Nephron (organoid): Measurements from ENCODE around the gene GFI1.
"Not testable (repeated sequence)": the region's sequence is repeated elsewhere in the genome, so short reads cannot be mapped to it uniquely, and the experiment has no call there.

Experiments used
- H3K27ac Mint-ChIP-seq, 3 experiments: 2 replicates each; pipeline ENCODE4 v1.8.0; 2020; ENCODE audit warnings: mixed read lengths in 3 of 3, mild to moderate bottlenecking in 2 of 3, moderate library complexity in 1 of 3
- H3K27me3 Mint-ChIP-seq: 2 replicates; pipeline ENCODE4 v1.8.0; 2021; ENCODE audit warnings: low read depth, mild to moderate bottlenecking, moderate library complexity, mixed read lengths
- H3K36me3 Mint-ChIP-seq: 2 replicates; pipeline ENCODE4 v1.8.0; 2020; ENCODE audit warnings: low read depth, mixed read lengths
- H3K4me1 Mint-ChIP-seq: 2 replicates; pipeline ENCODE4 v1.8.0; 2020; ENCODE audit warnings: mixed read lengths
- H3K4me3 Mint-ChIP-seq, 3 experiments: 2 replicates each; pipeline ENCODE4 v1.8.0; 2020; ENCODE audit warnings: mild to moderate bottlenecking in 3 of 3, mixed read lengths in 3 of 3, moderate library complexity in 2 of 3
- H3K9me3 Mint-ChIP-seq: 2 replicates; pipeline ENCODE4 v1.8.0; 2020; ENCODE audit warnings: mixed read lengths
- CTCF ChIP-seq, 3 experiments: fragments of 200-600 bp; sonication (generic); IDR thresholded peaks; one replicate each; pipeline ENCODE4 v1.5.0; 2021; ENCODE audit warnings: antibody characterized with exemption in 3 of 3; ENCODE audit not compliant: unreplicated experiment in 3 of 3

Gene GFI1

GRCh38 chr1:92441697-92442342, 44.9 kb downstream of the GFI1 start:
- TF ChIP-seq CTCF (IDR thresholded peaks at IDR 0.05; ENCODE audit: unreplicated experiment in 3 of 3): no peak
- H3K27ac Mint-ChIP-seq: no peak overlapping the region
- H3K36me3 Mint-ChIP-seq: no peaks in the 10 kb centered on the region
- H3K4me3 Mint-ChIP-seq: no peak overlapping the region
- H3K4me1 Mint-ChIP-seq: no peaks in the 10 kb centered on the region
- no peaks in the 10 kb centered on the region for H3K27me3 Mint-ChIP-seq
- no peaks in the 10 kb centered on the region for H3K9me3 Mint-ChIP-seq

GRCh38 chr1:92441316-92441696, 45.4 kb downstream of the GFI1 start:
- Mint-ChIP-seq H3K36me3 (no peaks in the 10 kb centered on the region), H3K27me3 (no peaks in the 10 kb centered on the region), H3K27ac (no peak overlapping the region), H3K9me3 (no peaks in the 10 kb centered on the region), H3K4me3 (no peak overlapping the region), H3K4me1 (no peaks in the 10 kb centered on the region)
- TF ChIP-seq CTCF (IDR thresholded peaks at IDR 0.05; ENCODE audit: unreplicated experiment in 3 of 3): no peak

GRCh38 chr1:92439291-92439690, 47.4 kb downstream of the GFI1 start:
- Mint-ChIP-seq H3K4me1 (no peaks in the 10 kb centered on the region), H3K27me3 (no peaks in the 10 kb centered on the region), H3K27ac (no peak overlapping the region), H3K9me3 (peaks cover 6% of the 10 kb centered on the region), H3K4me3 (no peak overlapping the region), H3K36me3 (no peaks in the 10 kb centered on the region)
- TF ChIP-seq CTCF (IDR thresholded peaks at IDR 0.05; ENCODE audit: unreplicated experiment in 3 of 3): no peak

- not testable (repeated sequence) for H3K27ac Mint-ChIP-seq, H3K36me3 Mint-ChIP-seq, H3K27me3 Mint-ChIP-seq, H3K4me3 Mint-ChIP-seq, H3K4me1 Mint-ChIP-seq
- peaks cover 17% of the 10 kb centered on the region for H3K9me3 Mint-ChIP-seq
These were observed 52.2 kb downstream of the GFI1 start for GRCh38 chr1:92434572-92434971.

GRCh38 chr1:92430030-92430429, 56.7 kb downstream of the GFI1 start:
- Mint-ChIP-seq H3K27me3 (no peaks in the 10 kb centered on the region), H3K4me1 (no peaks in the 10 kb centered on the region), H3K27ac (no peak overlapping the region), H3K36me3 (no peaks in the 10 kb centered on the region), H3K9me3 (peaks cover 13% of the 10 kb centered on the region), H3K4me3 (no peak overlapping the region)
- no peak for TF ChIP-seq CTCF (IDR thresholded peaks at IDR 0.05; ENCODE audit: unreplicated experiment in 3 of 3)

- H3K27ac Mint-ChIP-seq: no peak overlapping the region
- no peaks in the 10 kb centered on the region for H3K36me3 Mint-ChIP-seq
- no peaks in the 10 kb centered on the region for H3K4me1 Mint-ChIP-seq
- H3K4me3 Mint-ChIP-seq: no peak overlapping the region
- no peak for TF ChIP-seq CTCF (IDR thresholded peaks at IDR 0.05; ENCODE audit: unreplicated experiment in 3 of 3)
- no peaks in the 10 kb centered on the region for H3K27me3 Mint-ChIP-seq
- no peaks in the 10 kb centered on the region for H3K9me3 Mint-ChIP-seq
These were observed 61.1 kb downstream of the GFI1 start for GRCh38 chr1:92425617-92426016.
